Heart left ventricle (tissue), 16 donors: ENCODE measurements around the gene EGLN3. TPM values are rescaled to one million over a fixed set of nuclear protein-coding genes. Genes with fewer than 3 reads are reported as not detected.

Experiments used
- ATAC-seq, 4 donors: fragments of 200-7000 bp; cut with Tn5 transposase; one replicate each; pipeline ENCODE4 v1.9.1; 2020 to 2022; ENCODE audit warnings: moderate library complexity in 4 of 4, mild to moderate bottlenecking in 3 of 4, moderate number of reproducible peaks in 1 of 4
- DNase-seq, 5 donors: peaks; one replicate each; pipeline ENCODE4 v3.0.0-alpha.2; 2020
- H3K27ac ChIP-seq, 12 donors: fragments of 200-600 bp; sonication (generic) in 4 of 12; one replicate each; pipeline versions ENCODE4 v1.5.0 to v1.8.0; 2016 to 2022; ENCODE audit warnings: mild to moderate bottlenecking in 2 of 12
- H3K27me3 ChIP-seq, 9 donors: fragments of 200-600 bp; sonication (generic) in 2 of 9; one replicate each; pipeline versions ENCODE4 v1.5.1 to v1.8.0; 2016 to 2022; ENCODE audit warnings: mild to moderate bottlenecking in 3 of 9
- H3K36me3 ChIP-seq, 9 donors: fragments of 200-600 bp; sonication (generic) in 2 of 9; one replicate each; pipeline versions ENCODE4 v1.5.0 to v1.8.0; 2018 to 2022; ENCODE audit warnings: mild to moderate bottlenecking in 2 of 9
- H3K4me1 ChIP-seq, 12 donors: fragments of 200-600 bp; sonication (generic) in 4 of 12; one replicate each; pipeline versions ENCODE4 v1.5.0 to v1.8.0; 2016 to 2022; ENCODE audit warnings: mild to moderate bottlenecking in 3 of 12
- H3K4me3 ChIP-seq, 12 donors: fragments of 200-600 bp; sonication (generic) in 4 of 12; one replicate each; pipeline versions ENCODE4 v1.5.0 to v1.8.0; 2017 to 2022; ENCODE audit warnings: mild to moderate bottlenecking in 9 of 12, moderate library complexity in 4 of 12
- H3K9me3 ChIP-seq, 12 donors: fragments of 200-600 bp; sonication (generic) in 4 of 12; one replicate each; pipeline versions ENCODE4 v1.5.0 to v1.8.0; 2016 to 2022; ENCODE audit warnings: mild to moderate bottlenecking in 1 of 12
- CTCF ChIP-seq, 12 donors: fragments of 200-600 bp; sonication (generic) in 4 of 12; IDR thresholded peaks; one replicate each; pipeline versions ENCODE4 v1.5.0 to v1.8.0; 2018 to 2022; ENCODE audit warnings: antibody characterized with exemption in 12 of 12, mild to moderate bottlenecking in 5 of 12
- POLR2A ChIP-seq, 2 donors: fragments of 450-650 bp; IDR thresholded peaks; one replicate each; pipeline ENCODE4 v1.6.1; 2017; ENCODE audit warnings: antibody characterized with exemption in 2 of 2, mild to moderate bottlenecking in 2 of 2, moderate library complexity in 2 of 2
- WGBS, 4 donors: extraction: QIAGEN DNeasy Blood & Tissue Kit in 2 of 4; methylation state at CpG; one replicate each; pipeline versions ENCODE4 v1.1.5 to v1.1.7; 2013 to 2018; 5-methylcytosine and 5-hydroxymethylcytosine counted together
- intact Hi-C, 10 donors: fragments of 100-400 bp; cut with DNase I; formaldehyde crosslinking; loops; one replicate each; pipeline versions ENCODE4 v1.11.1 to v1.14.2; 2022
- polyA plus RNA-seq, 2 donors: library from polyadenylated mRNA; stranded (reverse); fragments of 200-250 nt; gene quantifications; one replicate each; pipeline ENCODE4 v1.2.3, GENCODE V29; 2013
- total RNA-seq, 9 donors: library from RNA; depleted of rRNA in 2 of 9; stranded (reverse); fragments of >200 nt in 2 of 9; fragmentation: NEBNext Ultra II Directional in 3 of 9; extraction: Animal tissue kit (Norgen Biotek cat#: 25700) in 3 of 9; gene quantifications; one replicate each; pipeline versions ENCODE4 v1.1.0 to v1.2.4, GENCODE V29; 2016 to 2023
- donor health status: ischemic (EF 13 %, LVEDD 7.1; RV severe dilation, severe dysfunction).
- donor health status: healthy with polysubstance abuse.
- donor health status: DM: no; HTN: yes; CAD: no.
- donor health status: DM: no; HTN: no; CAD: no.
- donor health status: ischemic (EF 25% LVEDD 6.9; RV normal size, moderate dysfunction).
- donor health status: ischemic (EF 25% LVEDD 5.7; RV mildly dilated, moderate dysfunction).
- donor health status: healthy.
- donor health status: DM: yes; HTN: yes; CAD: no.
- donor health status: ischemic (EF 35%, LVEDD 5.7; RV mildly dilated, moderate dysfunction).
- donor health status: nonischemic (EF 11% LVEDD 7.7; RV severe dilation, severe dysfunction).
- donor health status: DM: yes; HTN: yes; CAD: no.
- donor health status: PGD.
- donor health status: ischemic (EF 29% LVEDD 5.4; RV normal size, mild dysfunction).
- donor health status: nonischemic (EF 23%, LVEDD 6.1; RV moderate dilation, normal function).

The EGLN3 gene
- total and polyA plus RNA-seq, 11 donors = 46.5 to 308 (median 138) TPM

GRCh38 chr14:33968722-33969121 lies 17.8 kb upstream of the EGLN3 start:
- intact Hi-C loops = loop anchor here in 1 of 10 donors (10.0 kb wide), 1 partner anchor 256 kb away; no protein-coding TSS in a partner anchor
- no peaks in the 10 kb centered on the region for H3K36me3 ChIP-seq
- H3K4me3 ChIP-seq = no peak overlapping the region
- ATAC-seq = no peak
- 72 to 83% (median 75%) methylated on average over 1 of the region's 1 CpG for WGBS, 4 donors
- no peak overlapping the region for H3K27ac ChIP-seq
- DNase-seq = no peak
- TF ChIP-seq CTCF (IDR thresholded peaks at IDR 0.05) = no peak
- no peak for TF ChIP-seq POLR2A (IDR thresholded peaks at IDR 0.05)
- no peaks in the 10 kb centered on the region for H3K27me3 ChIP-seq
- H3K4me1 ChIP-seq = no peaks in the 10 kb centered on the region
- H3K9me3 ChIP-seq = peaks cover 0 to 17% (median 5%) of the 10 kb centered on the region in 12 donors

GRCh38 chr14:33967138-33967537 lies 16.3 kb upstream of the EGLN3 start:
- Histone ChIP-seq H3K4me3 (no peak overlapping the region), H3K27ac (no peak overlapping the region), H3K9me3 (peaks cover 0 to 17% (median 5%) of the 10 kb centered on the region in 12 donors), H3K27me3 (no peaks in the 10 kb centered on the region), H3K36me3 (no peaks in the 10 kb centered on the region), H3K4me1 (no peaks in the 10 kb centered on the region)
- intact Hi-C loops = loop anchor here in 1 of 10 donors (10.0 kb wide), 1 partner anchor 258 kb away; no protein-coding TSS in a partner anchor
- no peak for DNase-seq
- TF ChIP-seq POLR2A (IDR thresholded peaks at IDR 0.05) = no peak
- no peak for TF ChIP-seq CTCF (IDR thresholded peaks at IDR 0.05)
- no peak for ATAC-seq
- WGBS, 4 donors = 75 to 90% (median 78%) methylated on average over 3 to 4 of the region's 4 CpGs

GRCh38 chr14:33966276-33966675 lies 15.4 kb upstream of the EGLN3 start:
- Histone ChIP-seq H3K4me1 (no peaks in the 10 kb centered on the region), H3K27ac (no peak overlapping the region), H3K27me3 (no peaks in the 10 kb centered on the region), H3K9me3 (peaks cover 0 to 14% (median 5%) of the 10 kb centered on the region in 12 donors), H3K4me3 (no peak overlapping the region), H3K36me3 (no peaks in the 10 kb centered on the region)
- 75 to 85% (median 81%) methylated on average over 6 of the region's 6 CpGs for WGBS, 4 donors
- ATAC-seq (no peak), DNase-seq (no peak)
- intact Hi-C loops = loop anchor here in 1 of 10 donors (10.0 kb wide), 1 partner anchor 259 kb away; no protein-coding TSS in a partner anchor
- TF ChIP-seq POLR2A (IDR thresholded peaks at IDR 0.05) (no peak), CTCF (IDR thresholded peaks at IDR 0.05) (no peak)

- TF ChIP-seq CTCF (IDR thresholded peaks at IDR 0.05) (no peak), POLR2A (IDR thresholded peaks at IDR 0.05) (no peak)
- H3K36me3 ChIP-seq = no peaks in the 10 kb centered on the region
- 71 to 83% (median 81%) methylated on average over 6 of the region's 6 CpGs for WGBS, 4 donors
- ATAC-seq = no peak
- H3K4me1 ChIP-seq = no peaks in the 10 kb centered on the region
- H3K27ac ChIP-seq = no peak overlapping the region
- H3K4me3 ChIP-seq = no peak overlapping the region
- no peaks in the 10 kb centered on the region for H3K27me3 ChIP-seq
- intact Hi-C loops = loop anchor here in 1 of 10 donors (10.0 kb wide), 1 partner anchor 260 kb away; no protein-coding TSS in a partner anchor
- DNase-seq = no peak
- peaks cover 0 to 8% (median under 1%) of the 10 kb centered on the region in 12 donors for H3K9me3 ChIP-seq
Measured at GRCh38 chr14:33964599-33965317, 13.9 kb upstream of the EGLN3 start.
